HG03469 (cell line): ENCODE data around the gene PRR22.

Source experiments
- ATAC-seq: cut with Tn5 transposase; IDR thresholded peaks from one replicate; pipeline ENCODE4 v1.9.1; 2021; ENCODE audit warnings: mild to moderate bottlenecking, moderate library complexity, moderate number of reproducible peaks; ENCODE audit not compliant: unreplicated experiment

PRR22 gene

DNA sequence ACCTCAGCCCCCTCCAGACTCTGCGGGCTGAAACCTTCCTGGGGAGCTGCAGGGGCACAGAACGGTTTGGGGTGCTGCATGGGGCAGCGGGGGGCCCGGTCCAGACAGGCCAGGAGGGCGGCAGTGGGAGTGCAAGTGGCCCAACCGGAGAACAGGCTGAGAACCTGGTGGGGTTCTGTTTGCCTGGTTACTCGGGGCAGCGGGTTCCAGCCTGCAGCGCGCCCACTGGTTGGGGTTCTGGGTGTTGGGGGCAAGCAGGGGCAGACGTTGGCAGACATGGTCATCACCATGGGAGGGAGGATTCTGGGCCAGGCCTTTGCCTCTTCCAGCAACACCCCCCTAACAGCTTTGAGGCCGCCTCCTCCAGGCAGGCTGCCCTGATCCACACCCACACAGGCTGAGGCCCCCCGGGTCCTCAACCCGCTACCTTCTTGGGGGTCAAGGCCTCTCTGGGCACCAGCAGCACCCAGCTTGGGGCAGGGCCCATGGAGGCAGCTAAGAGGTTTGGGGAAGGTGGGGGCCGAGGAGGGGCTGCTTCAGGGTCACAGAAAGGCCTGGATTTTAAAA is at the start of gene PRR22:
Gene PRR22, minus strand, starts transcription at position 166 of the 567 bp plus-strand sequence. Its CDS starts 86 bp downstream, at position 80.
- ATAC-seq: no peak

DNA sequence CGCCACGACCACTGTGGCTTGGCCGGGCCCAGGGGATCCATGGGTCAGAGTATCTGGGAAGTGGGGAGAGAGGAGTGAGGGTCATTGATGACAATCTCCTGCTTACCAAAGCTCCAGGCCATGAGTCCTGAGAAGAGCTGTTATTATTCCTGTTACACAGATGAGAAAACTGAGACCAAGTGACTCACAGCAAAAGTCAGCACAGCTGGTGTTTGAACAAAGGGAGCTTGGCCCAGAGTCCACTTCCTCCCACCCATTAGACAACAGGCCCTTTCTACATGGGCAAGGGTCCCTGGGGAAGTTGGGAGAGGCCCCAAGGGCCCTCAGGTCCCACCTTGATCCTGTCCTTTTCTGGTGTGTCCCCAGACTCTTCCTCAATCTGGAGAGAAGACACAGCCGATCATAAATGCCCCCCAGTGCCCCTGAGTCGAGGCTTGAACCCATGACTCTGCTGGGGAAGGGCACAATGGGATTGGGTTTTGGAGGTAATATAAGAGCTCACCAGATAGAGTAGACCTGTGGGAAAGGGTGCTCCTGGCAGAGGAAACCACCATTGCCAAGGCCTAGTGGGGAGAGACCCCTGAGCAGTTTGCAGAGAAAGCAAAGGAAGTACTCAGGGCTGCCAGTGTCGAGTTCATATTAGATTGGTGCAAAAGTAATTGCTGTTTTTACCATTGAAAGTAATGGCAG is 48.1 kb upstream of the PRR22 start:
- no peak for ATAC-seq

DNA sequence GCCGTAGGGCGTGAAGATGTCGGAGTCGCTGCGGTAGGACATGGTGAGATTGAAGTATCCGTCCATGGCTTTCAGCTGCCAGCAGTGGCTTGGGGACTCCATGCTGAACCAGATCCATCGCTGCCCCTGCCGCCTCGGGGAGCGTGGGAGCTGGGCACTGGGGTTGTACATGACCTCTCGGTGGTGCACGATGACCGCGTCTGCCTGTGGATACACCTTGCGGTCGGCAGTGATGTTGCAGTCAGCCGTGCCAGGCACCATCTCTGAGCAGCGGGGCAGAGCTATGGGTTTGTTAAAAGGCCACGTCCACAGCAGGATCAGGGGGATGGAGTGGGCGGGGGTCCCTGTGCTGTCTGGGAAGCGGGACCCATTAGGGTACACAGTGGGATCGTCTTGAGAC is 47.5 kb upstream of the PRR22 start:
- no peak for ATAC-seq

DNA sequence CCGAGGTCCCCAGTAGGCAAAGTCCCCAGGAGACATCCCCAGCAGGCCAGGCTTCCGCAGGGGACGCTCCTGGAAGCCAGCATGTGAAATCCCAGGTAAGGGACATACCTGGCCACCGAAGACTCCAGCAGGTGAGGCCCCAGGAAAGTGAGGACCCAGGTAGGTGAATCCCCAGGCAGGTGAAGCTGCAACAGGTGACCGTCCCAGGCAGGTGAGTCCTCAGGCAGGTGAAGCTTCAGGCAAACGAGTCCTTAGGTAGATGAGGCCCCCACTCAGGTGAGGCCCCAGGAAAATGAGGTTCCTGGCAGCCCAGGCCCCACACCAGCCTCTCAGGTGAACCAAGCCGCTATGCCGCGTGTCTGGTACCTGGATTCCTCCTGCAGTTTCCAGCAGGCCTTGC is 46.6 kb upstream of the PRR22 start:
- no peak for ATAC-seq

DNA sequence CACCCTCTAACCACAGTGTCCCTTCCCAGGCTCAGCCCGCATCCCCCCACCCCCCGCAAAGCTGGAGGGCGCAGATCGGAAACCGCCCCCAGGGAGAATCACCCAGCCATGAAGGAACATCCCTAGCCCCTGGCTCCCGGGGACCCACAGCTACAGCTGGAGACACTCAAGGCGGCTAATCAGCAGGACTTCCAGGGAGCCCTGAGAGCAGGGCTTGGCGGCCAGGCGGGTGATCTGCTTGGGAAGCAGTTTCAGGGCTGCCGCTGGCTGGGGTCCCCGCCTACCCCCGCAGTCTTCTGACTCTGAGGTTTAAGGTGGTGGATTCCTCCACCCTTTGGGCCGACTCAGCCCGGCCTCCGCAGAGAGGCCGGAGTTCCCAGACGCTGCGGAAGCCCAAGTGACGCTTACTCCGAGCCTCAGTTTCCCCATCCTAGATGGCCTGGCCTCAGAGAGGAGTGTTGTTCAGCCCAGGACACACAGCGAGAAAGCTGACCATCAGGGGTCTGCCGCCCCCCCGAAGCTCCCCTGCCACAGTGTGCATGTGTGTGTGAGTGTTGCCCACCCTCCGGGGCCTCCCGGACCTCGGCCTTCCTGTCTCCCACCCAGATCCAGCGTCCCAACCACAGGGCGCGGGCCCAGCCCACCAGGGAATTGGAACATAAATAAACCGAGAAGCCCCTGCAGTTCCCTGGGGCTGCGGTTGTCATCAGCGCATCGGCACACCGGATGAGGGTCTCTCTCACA is 45.2 kb upstream of the PRR22 start:
- no peak for ATAC-seq

DNA sequence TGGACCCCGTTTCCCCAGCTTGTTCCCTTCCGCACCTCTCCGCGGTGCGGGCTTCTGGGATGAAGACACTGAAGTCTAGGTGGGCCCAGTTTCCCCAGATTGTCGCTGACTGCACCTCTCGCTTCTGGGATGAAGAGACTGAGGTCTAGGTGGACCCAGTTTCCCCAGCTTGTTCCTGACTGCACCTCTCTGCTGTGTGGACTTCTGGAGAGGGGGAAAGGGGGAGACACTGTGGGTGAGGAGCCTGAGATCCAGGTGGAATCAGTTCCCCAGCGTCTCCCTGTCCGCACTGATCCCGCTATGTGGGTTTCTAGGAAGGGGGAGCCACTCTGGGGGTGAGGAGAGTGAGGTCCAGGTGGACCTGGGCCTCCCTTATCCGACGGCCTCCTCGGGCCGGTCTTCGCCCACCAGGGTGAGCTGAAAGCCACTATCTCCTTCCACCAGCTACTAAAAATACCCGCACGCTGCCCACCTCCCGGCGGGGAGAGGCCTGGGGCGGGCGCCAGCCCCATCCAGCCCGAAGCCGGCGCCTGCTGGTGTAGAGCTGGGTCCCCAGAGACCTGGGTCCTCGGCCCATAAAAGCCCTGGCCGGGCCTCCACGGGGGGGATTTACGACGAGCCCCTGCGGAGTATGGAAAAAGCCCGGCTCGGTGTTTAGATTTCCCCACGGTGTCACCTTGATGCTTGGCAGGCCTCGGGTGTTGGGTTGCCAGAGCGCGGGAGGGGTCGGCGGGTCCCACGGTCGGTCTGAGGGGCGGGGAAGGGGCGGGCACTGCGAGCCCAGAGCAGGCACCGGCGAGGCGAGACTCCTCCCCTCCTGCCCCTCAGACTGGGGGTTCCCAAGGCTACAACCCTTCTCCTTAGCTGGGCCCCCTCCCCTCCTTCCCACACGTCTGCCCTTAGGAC is 44.4 kb upstream of the PRR22 start:
- ATAC-seq: no peak

DNA sequence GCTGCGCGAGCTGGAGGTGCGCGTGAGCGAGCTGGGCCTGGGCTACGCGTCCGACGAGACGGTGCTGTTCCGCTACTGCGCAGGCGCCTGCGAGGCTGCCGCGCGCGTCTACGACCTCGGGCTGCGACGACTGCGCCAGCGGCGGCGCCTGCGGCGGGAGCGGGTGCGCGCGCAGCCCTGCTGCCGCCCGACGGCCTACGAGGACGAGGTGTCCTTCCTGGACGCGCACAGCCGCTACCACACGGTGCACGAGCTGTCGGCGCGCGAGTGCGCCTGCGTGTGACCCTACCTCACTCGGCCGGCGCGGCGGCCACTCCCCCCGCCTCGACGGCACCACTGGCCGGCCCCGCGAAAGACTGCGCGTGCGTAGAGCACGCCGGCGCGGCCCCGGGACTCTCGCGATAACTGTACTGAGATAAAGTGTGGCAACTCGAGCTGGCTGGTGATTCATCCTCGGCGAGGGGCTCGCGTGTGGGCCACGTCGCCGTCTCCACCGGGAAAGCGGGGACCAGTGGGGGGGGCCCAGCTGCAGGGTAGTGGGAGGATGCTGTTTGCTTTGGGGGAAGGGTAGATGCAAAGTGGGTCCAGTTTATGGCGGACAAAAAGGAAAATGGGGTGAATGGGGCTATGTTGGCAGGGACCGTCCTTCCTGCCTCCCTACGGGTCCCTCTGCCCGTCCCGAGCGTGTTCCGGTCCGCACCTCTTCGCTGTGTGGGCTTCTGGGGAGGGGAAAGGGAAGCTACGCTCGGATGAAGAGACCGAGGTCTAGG is 43.5 kb upstream of the PRR22 start:
- ATAC-seq: peak; percentile 44

DNA sequence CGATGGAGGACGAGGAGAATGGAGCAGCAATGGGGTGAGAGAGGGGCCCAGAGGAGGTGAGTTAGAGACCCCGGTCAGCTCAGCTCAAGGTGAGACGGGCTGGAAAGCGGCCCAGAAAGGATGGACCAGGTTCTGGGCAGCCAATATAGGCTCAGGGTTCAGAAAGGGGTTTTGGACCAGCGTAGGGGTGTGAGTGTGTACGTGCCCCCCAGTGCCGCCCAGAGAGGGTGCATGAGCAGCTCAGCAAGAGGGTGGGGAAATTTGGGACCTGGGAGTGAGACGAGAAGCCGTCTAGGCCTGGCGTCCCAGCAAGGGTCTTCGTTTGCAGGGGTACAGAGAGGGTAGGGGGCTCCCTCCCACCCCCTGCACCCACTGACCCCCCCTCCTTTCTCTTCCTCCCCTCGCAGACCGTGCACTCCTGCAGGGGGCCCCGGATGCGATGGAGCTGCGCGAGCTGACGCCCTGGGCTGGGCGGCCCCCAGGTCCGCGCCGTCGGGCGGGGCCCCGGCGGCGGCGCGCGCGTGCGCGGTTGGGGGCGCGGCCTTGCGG is 42.9 kb upstream of the PRR22 start:
- no peak for ATAC-seq

DNA sequence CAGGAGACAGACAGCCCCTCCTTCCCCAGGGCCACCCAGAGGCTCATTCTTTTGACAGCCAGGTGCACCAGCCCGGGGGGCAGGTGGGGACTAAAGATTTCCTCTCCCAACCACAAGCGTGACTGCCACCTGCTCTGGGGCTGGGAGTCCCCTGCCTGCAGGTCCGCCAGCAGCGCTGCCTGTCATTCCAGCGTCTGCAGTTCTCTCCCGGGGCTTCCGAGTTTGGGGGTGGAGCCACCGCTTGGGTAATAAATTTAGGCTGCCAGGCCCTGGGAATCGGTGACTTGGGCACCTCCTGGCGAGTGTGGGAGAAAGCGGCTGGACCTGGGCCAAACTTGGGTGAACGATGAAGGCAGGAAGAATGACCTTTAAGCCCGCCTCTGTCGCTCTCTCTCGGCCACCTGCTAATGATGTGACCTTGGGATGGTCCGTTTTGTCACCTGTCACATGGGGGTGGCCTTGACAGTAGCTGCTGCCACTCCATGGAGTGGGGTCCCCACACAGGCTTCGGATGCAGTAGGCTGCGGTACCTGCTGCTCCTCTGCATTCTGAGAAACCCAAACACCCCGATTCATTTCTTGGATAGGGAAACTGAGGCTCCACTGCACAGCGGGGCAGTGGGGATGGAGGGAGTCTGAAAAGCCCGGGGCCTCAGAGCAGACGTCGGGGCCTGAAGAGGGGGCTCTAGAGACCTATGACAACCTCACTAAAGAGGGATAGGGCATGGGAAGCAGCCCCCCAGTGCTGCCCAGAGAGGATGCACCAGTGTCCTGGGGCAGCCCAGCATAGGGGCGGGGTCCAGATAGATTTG is 42.2 kb upstream of the PRR22 start:
- no peak for ATAC-seq

DNA sequence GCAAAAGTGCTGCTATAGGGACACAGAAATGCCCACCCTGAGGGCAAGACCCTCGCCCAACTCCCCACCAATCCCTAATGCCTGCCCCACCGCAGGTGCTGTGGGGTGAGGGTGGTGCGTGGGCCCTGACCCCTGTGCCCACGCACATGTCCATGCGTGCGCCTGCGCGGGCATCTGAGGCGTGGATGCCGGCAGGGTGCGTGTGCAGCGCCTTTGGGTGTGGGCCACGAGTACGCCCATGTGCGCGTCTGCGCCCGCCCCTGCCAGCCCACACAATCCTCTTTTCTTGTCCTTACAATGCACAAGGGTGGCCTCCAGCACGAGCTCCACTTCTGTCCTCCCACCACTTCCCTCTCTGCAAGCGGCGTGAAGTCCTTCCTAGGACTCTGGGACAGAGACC is 40.6 kb upstream of the PRR22 start:
- ATAC-seq: no peak

DNA sequence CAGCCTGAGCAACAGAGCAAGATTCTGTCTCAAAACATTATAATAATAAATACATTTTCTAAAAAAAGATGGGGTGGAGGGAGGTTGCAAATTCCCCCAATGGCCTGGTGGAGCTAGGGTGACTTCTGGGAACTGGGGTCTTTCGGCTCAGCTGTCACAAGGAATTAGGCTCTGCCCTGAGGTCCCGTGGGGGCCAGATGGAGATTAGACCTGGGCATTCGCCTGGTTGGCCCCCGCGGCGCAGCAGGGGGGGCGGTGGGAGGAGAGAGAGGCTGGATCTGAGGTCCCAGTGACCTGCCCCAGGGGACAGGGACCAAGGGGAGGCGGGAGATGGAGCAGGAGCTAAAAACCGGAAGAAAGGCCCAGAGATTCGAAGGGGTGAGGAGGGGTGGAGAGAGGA is 40.2 kb upstream of the PRR22 start:
- ATAC-seq: no peak

DNA sequence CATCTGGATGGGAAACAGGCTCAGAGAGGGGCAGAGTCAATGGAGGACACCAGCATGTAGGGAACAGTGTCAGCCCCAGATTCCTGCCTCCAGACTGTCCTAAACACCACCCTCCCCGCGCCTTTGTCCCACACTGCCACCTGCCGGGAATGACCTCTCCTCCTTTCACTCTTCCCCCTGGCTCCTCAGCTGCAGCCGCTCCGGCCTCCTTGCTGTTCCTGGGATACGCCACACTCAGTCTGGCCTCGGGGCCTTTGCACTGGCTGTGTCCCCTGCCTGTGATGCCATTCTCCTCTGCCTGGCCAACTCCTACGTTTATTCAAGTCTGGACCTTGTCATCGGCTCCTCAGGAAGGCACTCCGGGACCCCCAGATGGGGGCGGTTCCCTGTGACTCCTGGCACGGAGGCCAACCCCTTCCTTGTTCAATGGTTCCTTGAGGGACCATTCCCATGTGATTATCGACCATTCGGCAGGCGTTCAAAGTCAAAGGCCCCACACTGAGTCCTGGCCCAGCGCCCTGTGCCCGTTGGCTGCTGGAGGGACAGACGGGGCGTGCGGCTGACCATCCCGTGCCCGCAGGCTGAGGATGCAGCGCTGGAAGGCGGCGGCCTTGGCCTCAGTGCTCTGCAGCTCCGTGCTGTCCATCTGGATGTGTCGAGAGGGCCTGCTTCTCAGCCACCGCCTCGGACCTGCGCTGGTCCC is 39.2 kb upstream of the PRR22 start:
- no peak for ATAC-seq

DNA sequence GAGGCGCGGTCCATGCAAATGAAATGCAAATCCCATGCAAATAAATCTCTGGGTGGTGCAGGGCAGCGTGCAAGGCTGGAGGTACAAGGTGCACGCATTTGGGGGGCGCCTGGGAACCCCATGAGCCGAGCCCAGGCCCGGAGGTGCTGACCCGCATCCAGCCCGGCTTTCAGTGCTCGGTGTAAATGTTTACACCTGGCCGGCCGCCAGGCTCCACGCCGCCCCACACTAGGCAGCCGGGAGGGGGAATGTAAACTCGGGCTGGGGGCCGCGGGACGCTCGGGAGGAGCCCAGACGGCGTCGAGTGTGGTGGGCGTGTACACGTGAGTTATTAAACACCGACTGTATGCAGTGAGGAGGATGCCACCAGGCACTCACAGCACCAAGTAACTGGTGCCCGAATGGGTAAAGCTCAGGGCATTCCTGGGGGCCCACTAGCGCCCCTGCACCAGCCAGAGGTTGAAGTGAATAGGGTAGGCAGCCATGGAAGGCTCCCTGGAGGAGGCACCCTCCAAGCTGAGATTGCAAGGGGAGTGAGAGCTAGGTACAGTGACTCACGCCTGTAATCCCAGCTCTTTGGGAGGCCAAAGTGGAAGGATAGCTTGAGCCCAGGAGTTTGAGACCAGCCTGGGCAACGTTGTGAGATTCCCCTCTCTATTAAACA is 37.8 kb upstream of the PRR22 start:
- ATAC-seq: no peak

DNA sequence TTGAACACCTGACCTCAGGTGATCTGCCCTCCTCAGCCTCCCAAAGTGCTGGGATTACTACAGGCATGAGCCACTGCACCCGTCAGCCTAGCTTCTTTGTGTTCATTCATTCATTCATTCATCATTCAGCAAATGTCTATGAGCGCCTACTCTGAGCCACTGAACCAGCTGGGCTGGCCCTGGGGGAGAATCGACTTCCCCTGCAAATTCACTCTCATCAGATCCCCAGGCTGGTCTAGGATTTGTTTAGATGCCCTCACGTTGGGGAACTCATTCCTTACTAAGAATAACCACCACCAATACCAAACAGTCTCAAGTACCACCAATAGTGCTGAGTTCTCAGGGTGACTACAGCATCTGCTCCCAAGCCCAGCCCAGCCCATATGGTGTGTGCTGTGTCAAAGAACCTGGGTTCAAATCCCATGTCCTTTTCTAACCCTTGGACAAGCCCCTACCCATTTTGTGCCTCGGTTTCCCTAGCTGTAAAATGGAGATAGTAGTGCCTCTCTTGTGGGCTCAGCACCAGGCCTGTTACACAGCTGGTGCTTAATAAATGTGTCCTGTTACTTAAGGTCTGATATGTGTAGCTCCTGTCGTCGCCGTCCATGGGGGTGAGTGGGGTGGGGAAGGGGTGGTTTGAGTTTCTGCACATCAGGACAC is 37.1 kb upstream of the PRR22 start:
- no peak for ATAC-seq

DNA sequence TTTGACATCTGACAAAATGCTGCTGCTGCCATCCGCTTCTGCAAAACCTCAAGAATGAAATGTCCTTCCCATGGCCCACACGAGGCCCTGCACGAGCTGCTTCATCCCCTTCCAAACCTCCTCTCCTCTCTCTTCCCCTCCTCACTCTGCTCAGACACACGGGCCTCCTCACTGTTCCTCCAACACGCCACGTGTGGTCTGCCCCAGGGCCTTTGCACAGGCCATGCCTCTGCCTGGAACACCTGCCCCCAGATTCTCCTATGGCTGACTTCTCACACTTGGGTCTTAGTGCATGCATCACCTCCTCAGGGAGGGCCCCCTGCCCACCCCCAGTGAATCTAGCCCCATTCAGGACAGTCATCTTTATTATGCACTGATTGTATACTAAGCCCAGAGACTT is 36.2 kb upstream of the PRR22 start:
- ATAC-seq: no peak

DNA sequence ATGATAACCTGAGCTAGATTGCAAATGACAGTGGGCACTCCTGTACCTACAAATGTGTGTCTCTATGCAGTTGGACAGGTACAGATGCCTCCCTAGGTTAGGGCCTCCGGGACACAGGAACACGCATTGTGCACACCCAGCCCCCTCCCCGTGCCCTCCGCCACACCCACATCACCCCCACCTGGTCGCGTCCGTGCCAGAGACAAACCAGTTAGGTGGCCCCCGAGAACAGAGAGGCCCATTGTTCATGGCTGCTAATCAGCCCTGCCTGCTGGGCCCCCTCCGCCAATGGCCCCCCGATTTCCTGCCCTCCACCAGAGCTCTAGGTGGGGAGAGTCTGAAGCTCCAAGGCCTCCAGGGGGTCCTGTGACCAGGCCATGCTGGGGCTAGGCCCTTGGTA is 34.0 kb upstream of the PRR22 start:
- no peak for ATAC-seq

DNA sequence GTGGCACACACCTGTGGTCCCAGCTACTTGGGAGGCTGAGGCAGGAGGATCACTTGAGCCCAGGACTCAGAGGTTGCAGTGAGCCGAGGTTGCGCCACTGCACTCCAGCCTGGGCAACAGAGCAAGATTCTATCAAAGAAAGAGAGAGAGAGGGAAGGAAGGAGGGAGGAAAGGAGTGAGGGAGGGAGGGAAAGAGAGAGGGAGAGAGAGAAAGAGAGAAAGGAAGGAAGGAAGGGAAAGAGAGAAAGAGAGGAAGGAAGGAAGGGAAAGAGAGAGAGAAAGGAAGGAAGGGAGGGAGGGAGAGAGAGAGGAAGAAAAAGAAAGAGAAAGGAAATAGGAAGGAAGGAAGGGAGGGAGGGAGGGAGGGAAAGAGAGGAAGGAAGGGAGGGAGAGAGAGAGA is 32.7 kb upstream of the PRR22 start:
- ATAC-seq: no peak

DNA sequence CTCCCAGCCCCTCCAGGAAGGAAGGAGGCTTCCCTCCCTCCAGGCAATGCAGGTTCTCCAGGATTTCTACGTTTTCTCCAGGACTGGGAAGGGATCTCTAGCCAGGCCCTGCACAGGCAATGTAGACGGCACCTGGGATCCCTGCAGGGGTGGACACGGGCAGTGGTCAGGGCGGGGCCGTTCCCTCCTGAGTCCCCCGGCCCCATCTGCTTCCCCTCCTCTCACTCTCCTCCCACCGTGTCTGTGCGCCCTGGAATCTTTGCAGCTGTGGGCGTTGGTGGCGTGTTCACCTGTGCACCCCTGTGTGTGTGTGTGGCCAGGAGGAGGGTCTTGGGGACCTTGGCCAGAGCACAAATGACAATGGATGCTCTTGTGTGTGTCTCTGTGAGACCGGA is 30.3 kb upstream of the PRR22 start:
- no peak for ATAC-seq
